OCI-LY3 (cell line): ENCODE data around the gene UMAD1.

Experiments
- CTCF ChIP-seq: fragments of 200-600, 300-600 bp; sonication (generic); IDR thresholded peaks from 2 replicates; pipeline ENCODE4 v1.5.1; 2014; ENCODE audit warnings: antibody characterized with exemption, low read length, low read depth
- EZH2phosphoT487 ChIP-seq: fragments of 200-600 bp; shearing (Covaris generic); IDR thresholded peaks from 2 replicates; pipeline ENCODE4 v1.6.1; 2018; ENCODE audit warnings: antibody characterized with exemption, mixed run types, low read depth

- TF ChIP-seq CTCF (no peak), EZH2phosphoT487 (no peak)
Measured at GRCh38 chr7:7620236-7620635, 20.3 kb upstream of the UMAD1 start.
